Measurements from ENCODE around the gene LASP1NB.
"Not testable (repeated sequence)": the region's sequence is repeated elsewhere in the genome, so short reads cannot be mapped to it uniquely, and the experiment has no call there.

LASP1NB gene

GRCh38 chr17:38918916-38919315 is 6.5 kb upstream of the LASP1NB start:
- peak; percentile 38 for DNase-seq

- peak; percentile 49 for DNase-seq
These were observed 5.9 kb upstream of the LASP1NB start for GRCh38 chr17:38919316-38920078.

GRCh38 chr17:38920374-38921291 is 4.8 kb upstream of the LASP1NB start:
- peak; percentile 45 for DNase-seq

- peak; percentile 57 for DNase-seq
These were observed 3.5 kb upstream of the LASP1NB start for GRCh38 chr17:38921756-38922411.

GRCh38 chr17:38922538-38923297 is 2.7 kb upstream of the LASP1NB start:
- peak; percentile 57 for DNase-seq

- no peak for DNase-seq
These were observed 1.1 kb downstream of the LASP1NB start for GRCh38 chr17:38926293-38927070.

GRCh38 chr17:38930782-38931181 is 5.4 kb downstream of the LASP1NB start:
- not testable (repeated sequence) for DNase-seq

GRCh38 chr17:38933962-38934361 is 8.5 kb downstream of the LASP1NB start:
- DNase-seq: not testable (repeated sequence)

- no peak for DNase-seq
These were observed 14.6 kb downstream of the LASP1NB start for GRCh38 chr17:38939987-38940386.

GRCh38 chr17:38940404-38940803 is 15.0 kb downstream of the LASP1NB start:
- DNase-seq: no peak

- DNase-seq: no peak
These were observed 17.4 kb downstream of the LASP1NB start for GRCh38 chr17:38942696-38943334.

GRCh38 chr17:38943607-38944006 is 18.2 kb downstream of the LASP1NB start:
- DNase-seq: no peak

GRCh38 chr17:38947189-38947588 is 21.8 kb downstream of the LASP1NB start:
- DNase-seq: no peak

GRCh38 chr17:38953800-38954199 is 28.4 kb downstream of the LASP1NB start:
- DNase-seq: not testable (repeated sequence)

- no peak for DNase-seq
These were observed 32.9 kb downstream of the LASP1NB start for GRCh38 chr17:38958326-38958725.

GRCh38 chr17:38958756-38959155 is 33.3 kb downstream of the LASP1NB start:
- no peak for DNase-seq

- DNase-seq: no peak
These were observed 34.1 kb downstream of the LASP1NB start for GRCh38 chr17:38959508-38959907.

GRCh38 chr17:38960402-38960801 is 35.0 kb downstream of the LASP1NB start:
- DNase-seq: no peak

- DNase-seq: no peak
These were observed 36.0 kb downstream of the LASP1NB start for GRCh38 chr17:38961413-38961812.

- peak; percentile 88 for DNase-seq
These were observed 41.9 kb downstream of the LASP1NB start, which contains the start of gene FBXO47 for GRCh38 chr17:38967290-38967738. FBXO47 (minus strand) TSS chr17:38967403; CDS start chr17:38963025, 4,378 bp downstream.

- DNase-seq: no peak
These were observed 43.9 kb downstream of the LASP1NB start for GRCh38 chr17:38969281-38969680.
